HepG2 (cell line): ENCODE data around the gene INSR. TPM values are rescaled to one million over a fixed set of nuclear protein-coding genes. Genes with fewer than 3 reads are reported as not detected.

Experiments used
- ATAC-seq: fragments of 200-7000 bp; cut with Tn5 transposase; 3 replicates; pipeline ENCODE4 v1.9.1; 2020; ENCODE audit warnings: mild to moderate bottlenecking, moderate library complexity
- BruUV-seq: library from RNA; stranded (reverse); fragments of 400-500 nt; replicated peaks from 2 replicates; lab custom pipeline; 2021; lab: Mats Ljungman, UMichigan
- CTCF ChIA-PET: fragments of 300-600 bp; formaldehyde crosslinking; extraction: SDS; loops from one replicate; lab custom pipeline; 2021; ENCODE audit warnings: low total read pairs, inconsistent platforms, low intra/inter-chr PET ratio; lab: Yijun Ruan, JAX
- POLR2A ChIA-PET: fragments of 350-600 bp; sonication (Branson Sonifier 250); formaldehyde crosslinking; loops from one replicate; lab custom pipeline; 2020; ENCODE audit warnings: antibody characterized with exemption, inconsistent platforms; lab: Yijun Ruan, JAX
- DNase-seq: peaks from one replicate; pipeline ENCODE4 v3.0.0-alpha.2; 2015; ENCODE audit warnings: low spot score
- FAIRE-seq: peaks from 3 replicates; lab custom pipeline; 2011; peaks lifted over from hg19 to GRCh38; lab: Jason Lieb, UNC
- H2AFZ ChIP-seq: one replicate; pipeline ENCODE4 v1.6.1; 2011; ENCODE audit warnings: low read length, inconsistent platforms
- H3K27ac ChIP-seq: fragments of 300-600 bp; 3 replicates; pipeline ENCODE4 v1.8.0; 2011; ENCODE audit warnings: mixed run types, mild to moderate bottlenecking, mixed read lengths, low read length, inconsistent platforms; ENCODE audit not compliant: insufficient read depth; ENCODE audit errors: extremely low read length
- H3K27me3 ChIP-seq, 2 experiments: fragments of 200-600 bp in 1 of 2; 2 replicates in 1 of 2; 3 replicates in 1 of 2; pipeline versions ENCODE4 v1.6.0 to v1.8.0; 2011; ENCODE audit warnings: low read length in 2 of 2, mild to moderate bottlenecking in 2 of 2, moderate library complexity in 2 of 2, inconsistent platforms in 1 of 2; ENCODE audit not compliant: insufficient read depth in 2 of 2, control insufficient read depth in 1 of 2
- H3K36me3 ChIP-seq, 2 experiments: fragments of 200-600 bp in 1 of 2; replicated peaks in 1 of 2; 2 replicates in 1 of 2; 3 replicates in 1 of 2; pipeline versions ENCODE4 v1.5.1 to v1.8.0; 2011; ENCODE audit warnings: low read length in 2 of 2, inconsistent platforms in 1 of 2; ENCODE audit not compliant: insufficient read depth in 2 of 2, control insufficient read depth in 1 of 2
- H3K4me1 ChIP-seq: 2 replicates; pipeline ENCODE4 v1.5.1; 2012; ENCODE audit warnings: low read length, inconsistent platforms; ENCODE audit not compliant: insufficient read depth
- H3K4me2 ChIP-seq: 2 replicates; pipeline ENCODE4 v1.6.0; 2011; ENCODE audit warnings: low read depth, low read length, inconsistent platforms
- H3K4me3 ChIP-seq, 3 experiments: fragments of 200-600 bp in 1 of 3; sonication (generic), shearing (Covaris generic) in 1 of 3; replicated peaks in 1 of 3; 2 replicates each; pipeline ENCODE4 v1.5.1; 2011 to 2016; ENCODE audit warnings: low read length in 3 of 3, inconsistent platforms in 2 of 3, low read depth in 2 of 3, mild to moderate bottlenecking in 2 of 3, control low read depth in 1 of 3, mixed read lengths in 1 of 3; ENCODE audit not compliant: insufficient read depth in 1 of 3
- H3K79me2 ChIP-seq: one replicate; pipeline ENCODE4 v1.6.1; 2011; ENCODE audit warnings: low read length, inconsistent platforms; ENCODE audit not compliant: insufficient read depth
- H3K9ac ChIP-seq: 2 replicates; pipeline ENCODE4 v1.6.0; 2011; ENCODE audit warnings: mild to moderate bottlenecking, low read depth, low read length, inconsistent platforms; ENCODE audit not compliant: insufficient read depth
- H3K9me3 ChIP-seq: 2 replicates; pipeline ENCODE4 v1.5.1; 2012; ENCODE audit warnings: mild to moderate bottlenecking, low read length
- H4K20me1 ChIP-seq: 2 replicates; pipeline ENCODE4 v1.6.0; 2011; ENCODE audit warnings: inconsistent platforms, mild to moderate bottlenecking, low read length, moderate library complexity; ENCODE audit not compliant: insufficient read depth
- MAFF ChIP-seq: IDR thresholded peaks from 2 replicates; pipeline ENCODE4 v1.6.1; 2011; ENCODE audit warnings: low read depth, low read length, improper control_type of control experiment
- MAFK ChIP-seq, 2 experiments: IDR thresholded peaks in 1 of 2; conservative IDR thresholded peaks in 1 of 2; 2 replicates each; pipeline ENCODE4 v1.6.1; 2011; ENCODE audit warnings: improper control_type of control experiment in 2 of 2, low read length in 2 of 2
- PATZ1 ChIP-seq: sonication (generic); formaldehyde crosslinking; IDR thresholded peaks from 2 replicates; pipeline ENCODE4 v1.4.0; 2020; ENCODE audit warnings: missing genetic modification reagents
- TFDP1 ChIP-seq: IDR thresholded peaks from 2 replicates; pipeline ENCODE4 v1.6.1; 2016; ENCODE audit warnings: missing compliant biosample characterization, missing genetic modification reagents, borderline replicate concordance
- WGBS: methylation state at CpG from one replicate; pipeline ENCODE4 v1.1.6; 2017; ENCODE audit warnings: low lambda C conversion rate; 5-methylcytosine and 5-hydroxymethylcytosine counted together
- in situ Hi-C: cut with HindIII; loops from 2 replicates; pipeline ENCODE4 v1.10.0; 2017; ENCODE audit warnings: low pct_unique_long_range_greater_than_20kb; ENCODE audit not compliant: extremely low pct_ligation_motif_present
- intact Hi-C: fragments of 100-400 bp; cut with micrococcal nuclease; formaldehyde crosslinking; loops from one replicate; pipeline ENCODE4 v1.10.0; 2022; ENCODE audit not compliant: unreplicated experiment
- polyA plus RNA-seq, 8 experiments: library from polyadenylated mRNA; depleted of rRNA in 3 of 8; stranded (reverse) in 7 of 8; unstranded in 1 of 8; fragments of >200 nt; fragmentation: Illumina TruSeq in 4 of 8; extraction: Trizol in 4 of 8; gene quantifications; 2 replicates each; pipeline versions ENCODE4 v1.2.1 to v1.2.3, GENCODE V29; 2011 to 2016; ENCODE audit warnings: low read depth in 4 of 8, missing spikeins in 1 of 8, mixed read lengths in 1 of 8; ENCODE audit not compliant: insufficient read depth in 1 of 8
- total RNA-seq, 5 experiments: library from RNA; depleted of rRNA; stranded (reverse); fragments of >200 nt; fragmentation: Illumina TruSeq; extraction: Trizol; gene quantifications; 2 replicates each; pipeline ENCODE4 v1.2.3, GENCODE V29; 2016; ENCODE audit warnings: low read depth in 1 of 5

INSR gene
- total and polyA plus RNA-seq, 2 of the 13 experiments (the other 11 are each of a cell fraction or from before 2014, with no cell fraction given): 24.2 to 29.8 TPM

- Histone ChIP-seq H3K27ac (no peak overlapping the region), H3K4me2 (no peak overlapping the region), H3K9ac (no peak overlapping the region), H4K20me1 (no peaks in the 10 kb centered on the region), H3K36me3 (no peaks in the 10 kb centered on the region), H3K79me2 (no peaks in the 10 kb centered on the region), H3K4me3 (no peak overlapping the region), H3K4me1 (peaks cover 42% of the 10 kb centered on the region), H3K27me3 (peaks cover 0 to 4% of the 10 kb centered on the region in 2 experiments; a peak in 2 of 5 replicates), H2AFZ (no peak overlapping the region), H3K9me3 (no peaks in the 10 kb centered on the region)
- FAIRE-seq: no peak
- WGBS: 52% methylated on average over 5 of the region's 5 CpGs
- ChIA-PET CTCF (interaction anchor here (1.5 to 4.1 kb wide), 3 partner anchors 193 to 240 kb away, joined by 4 to 32 read pairs (median 19); no protein-coding TSS in a partner anchor), POLR2A (no interaction called here)
- intact Hi-C loops: loop anchor here (5.0 kb wide), 1 partner anchor 145 kb away; no protein-coding TSS in a partner anchor
- no peak for DNase-seq
- no peak for ATAC-seq
- BruUV-seq: no TSS peak
- in situ Hi-C loops: loop anchor here (5.0 to 10.0 kb wide), 2 partner anchors 195 to 237 kb away; no protein-coding TSS in a partner anchor
- peak; percentile 49; the same call in 1 of the 2 replicates for TF ChIP-seq MAFF
- peak; percentile 54 to 71 for TF ChIP-seq MAFK (conservative IDR thresholded peaks at IDR 0.05 in 1 of 2, IDR thresholded peaks at IDR 0.05 in 1 of 2; ENCODE audit: low read length in 2 of 2)
- TF ChIP-seq TFDP1 (CRISPR knock-in tag): no peak
- TF ChIP-seq PATZ1 (CRISPR knock-in tag): no peak
Measured at GRCh38 chr19:7342143-7342542, 47.9 kb upstream of the INSR start.
